Hepatocyte (in vitro differentiated cells): Measurements from ENCODE around the gene TASOR2.

ENCODE experiments used
- CTCF ChIP-seq: fragments of 200-600 bp; sonication (generic); IDR thresholded peaks from 2 replicates; pipeline ENCODE4 v1.5.1; 2016; ENCODE audit warnings: antibody characterized with exemption, mild to moderate bottlenecking; ENCODE audit not compliant: poor library complexity
- EZH2 ChIP-seq: fragments of 200-600 bp; sonication (generic); IDR thresholded peaks from 2 replicates; pipeline ENCODE4 v1.6.1; 2016; ENCODE audit warnings: antibody characterized with exemption, mild to moderate bottlenecking, borderline replicate concordance

GRCh38 chr10:5710859-5711258 is 26.2 kb downstream of the TASOR2 start:
- TF ChIP-seq CTCF = no peak
- TF ChIP-seq EZH2 = no peak
